Right lobe of liver (tissue), 6 donors: ENCODE data around the gene MINK1. TPM values are rescaled to one million over a fixed set of nuclear protein-coding genes. Genes with fewer than 3 reads are reported as not detected.

Experiments
- ATAC-seq, 4 donors: fragments of 200-7000 bp; cut with Tn5 transposase; one replicate each; pipeline ENCODE4 v1.9.1; 2020; ENCODE audit warnings: mild to moderate bottlenecking in 4 of 4, moderate library complexity in 4 of 4
- DNase-seq, 3 donors: peaks; one replicate each; pipeline ENCODE4 v3.0.0-alpha.2; 2020
- H3K27ac ChIP-seq, 3 donors: fragments of 200-600 bp; one replicate each; pipeline ENCODE4 v1.8.0; 2022
- H3K27me3 ChIP-seq, 2 donors: fragments of 200-600 bp; one replicate each; pipeline ENCODE4 v1.8.0; 2022
- H3K36me3 ChIP-seq, 4 donors: fragments of 200-600 bp; sonication (generic) in 1 of 4; one replicate each; pipeline versions ENCODE4 v1.5.1 to v1.8.0; 2017 to 2022; ENCODE audit warnings: control low read depth in 1 of 4
- H3K4me1 ChIP-seq, 4 donors: fragments of 200-600 bp; sonication (generic) in 1 of 4; one replicate each; pipeline versions ENCODE4 v1.5.1 to v1.8.0; 2017 to 2022; ENCODE audit warnings: control low read depth in 1 of 4
- H3K4me3 ChIP-seq, 3 donors: fragments of 200-600 bp; one replicate each; pipeline ENCODE4 v1.8.0; 2022
- H3K9me3 ChIP-seq, 4 donors: fragments of 200-600 bp; sonication (generic) in 1 of 4; one replicate each; pipeline versions ENCODE4 v1.5.1 to v1.8.0; 2017 to 2022; ENCODE audit warnings: control low read depth in 1 of 4
- CTCF ChIP-seq, 4 donors: fragments of 200-600 bp in 3 of 4; fragments of 450-650 bp in 1 of 4; IDR thresholded peaks; one replicate each; pipeline versions ENCODE4 v1.5.1 to v1.8.0; 2016 to 2022; ENCODE audit warnings: antibody characterized with exemption in 4 of 4, mild to moderate bottlenecking in 2 of 4
- POLR2A ChIP-seq: fragments of 450-650 bp; IDR thresholded peaks from one replicate; pipeline ENCODE4 v1.6.1; 2017; ENCODE audit warnings: antibody characterized with exemption, mild to moderate bottlenecking
- WGBS: methylation state at CpG from one replicate; pipeline ENCODE4 v1.1.6; 2018; ENCODE audit warnings: low coverage, low lambda C conversion rate; ENCODE audit not compliant: insufficient coverage; ENCODE audit errors: missing lambda C conversion rate; 5-methylcytosine and 5-hydroxymethylcytosine counted together
- intact Hi-C, 2 donors: fragments of 100-400 bp; cut with DNase I; formaldehyde crosslinking; loops; one replicate each; pipeline versions ENCODE4 v1.11.2 to v1.14.1; 2022
- total RNA-seq, 6 experiments: library from RNA; depleted of rRNA in 2 of 6; stranded (reverse); fragments of >200 nt in 2 of 6; fragmentation: NEBNext Ultra II Directional in 3 of 6; extraction: Animal tissue kit (Norgen Biotek cat#: 25700) in 3 of 6; gene quantifications; one replicate each; pipeline versions ENCODE4 v1.1.0 to v1.2.4, GENCODE V29; 2016 to 2023
- donor health status: DM: no; HTN: yes; CAD: no.
- donor health status: DM: no; HTN: no; CAD: no.
- donor health status: DM: no; HTN: no; CAD: no.
- donor health status: DM: no; HTN: yes; CAD: no.
- donor health status: DM: no; HTN: yes; CAD: no.

The MINK1 gene
- total RNA-seq, 6 experiments from 2014 or later = 20.3 to 42.5 (median 28.0) TPM

GRCh38 chr17:4940555-4941318, 107.6 kb downstream of the MINK1 start:
- Histone ChIP-seq H3K4me3 (peak overlapping the region; percentile 83 to 95 (median 87)), H3K9me3 (no peaks in the 10 kb centered on the region), H3K27ac (peak overlapping the region; percentile 70 to 93 (median 83)), H3K4me1 (peaks cover 0 to 31% (median 11%) of the 10 kb centered on the region in 4 donors), H3K36me3 (peaks cover 0 to 45% (median 9%) of the 10 kb centered on the region in 4 donors), H3K27me3 (no peaks in the 10 kb centered on the region)
- TF ChIP-seq CTCF (IDR thresholded peaks at IDR 0.05) (no peak), POLR2A (no peak)
- DNase-seq (peak in 2 of 3 donors; percentile 79 to 88), ATAC-seq (peak; percentile 68 to 79 (median 70))
- intact Hi-C loops = no loop called here
- 1% methylated on average over 15 of the region's 29 CpGs for WGBS

- Histone ChIP-seq H3K27ac (peak overlapping the region in 2 of 3 donors; percentile 70 to 83), H3K36me3 (peaks cover 0 to 50% (median 9%) of the 10 kb centered on the region in 4 donors), H3K4me1 (peaks cover 0 to 36% (median 11%) of the 10 kb centered on the region in 4 donors), H3K4me3 (peak overlapping the region; percentile 83 to 95 (median 87)), H3K9me3 (no peaks in the 10 kb centered on the region), H3K27me3 (no peaks in the 10 kb centered on the region)
- intact Hi-C loops = no loop called here
- TF ChIP-seq POLR2A (no peak), CTCF (IDR thresholded peaks at IDR 0.05) (no peak)
- 23% methylated on average over 4 of the region's 4 CpGs for WGBS
- DNase-seq (no peak), ATAC-seq (no peak)
These were observed 108.1 kb downstream of the MINK1 start for GRCh38 chr17:4941319-4941610.

GRCh38 chr17:4942760-4943508, 109.8 kb downstream of the MINK1 start:
- Histone ChIP-seq H3K4me3 (no peak overlapping the region), H3K27ac (no peak overlapping the region), H3K27me3 (no peaks in the 10 kb centered on the region), H3K9me3 (no peaks in the 10 kb centered on the region), H3K36me3 (peaks cover 0 to 41% (median 7%) of the 10 kb centered on the region in 4 donors), H3K4me1 (peaks cover 0 to 42% (median 11%) of the 10 kb centered on the region in 4 donors)
- intact Hi-C loops = no loop called here
- DNase-seq = no peak
- no peak for ATAC-seq
- 80% methylated on average over 9 of the region's 13 CpGs for whole genome bisulfite sequencing
- TF ChIP-seq CTCF (IDR thresholded peaks at IDR 0.05) (no peak), POLR2A (no peak)

GRCh38 chr17:4944163-4944553, 111.0 kb downstream of the MINK1 start:
- DNase-seq (no peak), ATAC-seq (no peak)
- no peaks in the 10 kb centered on the region for H3K9me3 ChIP-seq
- TF ChIP-seq CTCF (IDR thresholded peaks at IDR 0.05) (no peak), POLR2A (no peak)
- H3K4me3 ChIP-seq = no peak overlapping the region
- H3K36me3 ChIP-seq = peaks cover 0 to 37% (median 7%) of the 10 kb centered on the region in 4 donors
- peak overlapping the region in 1 of 3 donors; percentile 37 for H3K27ac ChIP-seq
- no peaks in the 10 kb centered on the region for H3K27me3 ChIP-seq
- WGBS = 30% methylated on average over 2 of the region's 3 CpGs
- H3K4me1 ChIP-seq = peaks cover 0 to 34% (median 6%) of the 10 kb centered on the region in 4 donors
- intact Hi-C loops = no loop called here
